ENCODE data around the gene ZNF783. TPM values are rescaled to one million over a fixed set of nuclear protein-coding genes. Genes with fewer than 3 reads are reported as not detected.
A peak's percentile ranks its signal among the peaks of the same experiment; 100 is the strongest.

ZNF783 gene
- total and polyA plus RNA-seq, 9 of the 15 experiments (the other 6 are each of a cell fraction or from before 2014, with no cell fraction given): 0.66 to 11.2 (median 5.4) TPM

- TF ChIP-seq BRF2 (IDR thresholded peaks at IDR 0.05; ENCODE audit: borderline replicate concordance, insufficient read depth, insufficient read length) (no peak), TRIM24 (IDR thresholded peaks at IDR 0.05) (no peak), TFAP4 (CRISPR knock-in tag; IDR thresholded peaks at IDR 0.05; ENCODE audit: borderline replicate concordance) (peak; percentile 19; the same call in 1 of the 2 replicates), ZNF830 (CRISPR knock-in tag; IDR thresholded peaks at IDR 0.05) (peak; percentile 74; the same call in 1 of the 2 replicates), ZFP30 (CRISPR knock-in tag; IDR thresholded peaks at IDR 0.05; ENCODE audit: borderline replicate concordance) (no peak), MCM5 (IDR thresholded peaks at IDR 0.05; ENCODE audit: low read depth) (no peak), E2F6 (IDR thresholded peaks at IDR 0.05; ENCODE audit: borderline replicate concordance in 1 of 2, extremely low read depth in 1 of 2, insufficient read depth in 1 of 2, insufficient read length in 1 of 2, low read depth in 1 of 2, low read length in 1 of 2, poor library complexity in 1 of 2, severe bottlenecking in 1 of 2) (no peak), E2F4 (CRISPR knock-in tag; IDR thresholded peaks at IDR 0.05; ENCODE audit: low read depth) (no peak), PKNOX1 (IDR thresholded peaks at IDR 0.05) (0 out of 2 replicates have a peak, but pooled peaks have one; percentile 9), GABPB1 (CRISPR knock-in tag; IDR thresholded peaks at IDR 0.05) (no peak), SMC3 (conservative IDR thresholded peaks at IDR 0.05; ENCODE audit: insufficient read depth, low read depth, low read length) (no peak), ZNF780A (CRISPR knock-in tag; IDR thresholded peaks at IDR 0.05) (no peak), ZFX (CRISPR knock-in tag; IDR thresholded peaks at IDR 0.05) (peak; percentile 18; the same call in 1 of the 2 replicates), ZNF408 (CRISPR knock-in tag; IDR thresholded peaks at IDR 0.05; ENCODE audit: low read depth) (no peak), YBX1 (IDR thresholded peaks at IDR 0.05) (no peak), ADNP (tag; IDR thresholded peaks at IDR 0.05) (no peak), POLR2A (conservative IDR thresholded peaks at IDR 0.05) (peak; percentile 31; the same call in 1 of the 2 replicates), MCM3 (IDR thresholded peaks at IDR 0.05) (peak; percentile 60; the same call in 1 of the 2 replicates), HES1 (IDR thresholded peaks at IDR 0.05; ENCODE audit: low read depth) (no peak), ARHGAP35 (IDR thresholded peaks at IDR 0.05; ENCODE audit: partially characterized antibody) (no peak), POLR3G (IDR thresholded peaks at IDR 0.05; ENCODE audit: extremely low read depth, insufficient read length, insufficient replicate concordance) (no peak), ZNF655 (CRISPR knock-in tag; IDR thresholded peaks at IDR 0.05) (no peak)
Measured at GRCh38 chr7:149229526-149229925, 32.5 kb upstream of the ZNF783 start (continued).
